ENCODE data around the gene PISD.

The PISD gene

DNA sequence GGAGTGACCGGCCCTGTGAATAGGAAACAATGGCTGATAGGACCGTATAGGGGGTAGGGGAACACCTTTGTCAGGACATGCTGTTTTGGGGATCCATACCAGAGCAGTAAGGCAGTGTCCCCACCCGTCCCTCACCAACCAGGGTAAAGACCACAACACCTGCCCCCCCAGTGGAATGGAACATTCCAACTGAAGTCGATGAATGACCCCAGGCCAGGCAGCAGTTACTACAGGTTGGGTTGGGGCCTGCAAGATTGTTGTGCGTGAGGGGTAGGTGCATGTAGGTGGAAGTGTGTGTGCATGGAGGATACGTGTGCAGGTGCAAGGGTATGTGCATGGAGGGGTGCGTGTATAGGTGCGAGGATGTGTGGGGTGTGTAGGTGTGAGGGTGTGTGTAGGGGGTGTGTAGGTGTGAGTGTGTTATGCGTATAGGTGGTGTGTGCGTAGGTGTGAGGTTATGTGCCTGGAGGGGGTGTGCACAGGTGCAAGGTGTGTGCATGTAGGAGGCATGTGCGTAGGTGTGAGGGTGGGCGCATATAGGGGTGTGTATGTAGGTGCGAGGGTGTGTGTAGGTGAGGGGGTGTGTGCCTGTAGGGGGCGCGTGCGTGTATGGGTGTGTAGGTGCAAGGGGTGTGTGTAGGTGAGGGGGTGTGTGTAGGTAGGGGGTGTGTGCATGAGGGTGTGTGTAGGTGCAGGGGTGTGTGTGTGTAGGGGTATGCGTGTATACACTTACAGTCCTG, 32.9 kb downstream of the PISD start:
- H3K27ac ChIP-seq (ENCODE audit: low read depth, low read length), result no peak overlapping the region
- H3K4me1 ChIP-seq (ENCODE audit: control insufficient read depth, insufficient read depth, low read length), result peaks cover 25% of the 10 kb centered on the region
- H3K9ac ChIP-seq (ENCODE audit: low read length), result no peak overlapping the region
- H3K27me3 ChIP-seq (ENCODE audit: control insufficient read depth, insufficient read depth, low read length), result no peaks in the 10 kb centered on the region
- H3K4me3 ChIP-seq (ENCODE audit: low read length), result peak overlapping the region; percentile 73
- no peaks in the 10 kb centered on the region for H3K36me3 ChIP-seq (ENCODE audit: control insufficient read depth, insufficient read depth, low read length)

DNA sequence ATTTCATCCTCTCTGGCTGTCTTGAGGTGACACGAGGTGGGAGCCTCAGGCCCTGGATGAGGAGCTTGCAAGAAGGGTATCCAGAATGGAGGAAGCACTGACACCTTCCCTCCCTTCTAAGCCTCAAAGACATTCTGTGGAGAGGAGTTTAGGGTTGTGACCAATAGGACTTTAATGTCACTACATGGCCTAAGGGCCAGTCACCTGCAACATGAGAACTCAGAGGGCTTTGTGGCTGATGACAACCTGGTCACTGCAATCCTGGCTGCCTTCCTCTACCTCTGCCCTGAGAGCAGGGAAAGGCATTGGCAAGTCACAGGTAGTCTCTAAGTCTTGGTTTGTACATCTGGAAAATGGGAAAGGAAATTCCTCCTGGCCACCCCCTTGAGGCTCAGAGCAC, 33.7 kb downstream of the PISD start:
- Histone ChIP-seq H3K9ac (ENCODE audit: low read length) (no peak overlapping the region), H3K36me3 (ENCODE audit: control insufficient read depth, insufficient read depth, low read length) (no peaks in the 10 kb centered on the region), H3K27me3 (ENCODE audit: control insufficient read depth, insufficient read depth, low read length) (no peaks in the 10 kb centered on the region), H3K4me3 (ENCODE audit: low read length) (no peak overlapping the region), H3K27ac (ENCODE audit: low read depth, low read length) (no peak overlapping the region), H3K4me1 (ENCODE audit: control insufficient read depth, insufficient read depth, low read length) (peaks cover 25% of the 10 kb centered on the region)

DNA sequence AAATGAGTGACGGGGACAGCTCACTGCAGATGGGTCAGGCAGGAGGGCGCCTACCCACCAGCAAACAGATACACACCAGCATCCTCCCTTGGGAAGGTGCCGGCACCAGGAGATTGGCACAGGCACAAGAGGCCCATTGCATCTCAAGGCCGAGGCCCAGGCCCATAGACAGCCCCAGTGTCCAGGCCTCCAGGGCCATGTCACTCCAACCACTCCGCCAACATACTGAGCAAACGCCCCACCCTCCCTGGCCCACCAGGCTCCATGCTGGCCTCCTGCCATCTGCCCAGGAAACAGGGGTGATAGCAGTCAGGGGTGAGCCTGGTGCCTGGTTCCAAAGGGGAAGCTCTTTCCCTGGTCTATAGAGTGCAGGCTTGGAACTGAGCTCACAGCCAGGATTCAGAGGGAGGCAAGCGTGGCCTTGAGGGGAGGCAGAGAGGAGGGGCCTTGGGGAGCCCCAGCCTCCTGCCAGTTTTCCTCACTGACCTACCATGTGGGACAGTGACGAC, 34.7 kb downstream of the PISD start:
- Histone ChIP-seq H3K4me1 (ENCODE audit: control insufficient read depth, insufficient read depth, low read length) (peaks cover 25% of the 10 kb centered on the region), H3K27me3 (ENCODE audit: control insufficient read depth, insufficient read depth, low read length) (no peaks in the 10 kb centered on the region), H3K27ac (ENCODE audit: low read depth, low read length) (peak overlapping the region; percentile 65), H3K4me3 (ENCODE audit: low read length) (no peak overlapping the region), H3K36me3 (ENCODE audit: control insufficient read depth, insufficient read depth, low read length) (no peaks in the 10 kb centered on the region), H3K9ac (ENCODE audit: low read length) (no peak overlapping the region)

DNA sequence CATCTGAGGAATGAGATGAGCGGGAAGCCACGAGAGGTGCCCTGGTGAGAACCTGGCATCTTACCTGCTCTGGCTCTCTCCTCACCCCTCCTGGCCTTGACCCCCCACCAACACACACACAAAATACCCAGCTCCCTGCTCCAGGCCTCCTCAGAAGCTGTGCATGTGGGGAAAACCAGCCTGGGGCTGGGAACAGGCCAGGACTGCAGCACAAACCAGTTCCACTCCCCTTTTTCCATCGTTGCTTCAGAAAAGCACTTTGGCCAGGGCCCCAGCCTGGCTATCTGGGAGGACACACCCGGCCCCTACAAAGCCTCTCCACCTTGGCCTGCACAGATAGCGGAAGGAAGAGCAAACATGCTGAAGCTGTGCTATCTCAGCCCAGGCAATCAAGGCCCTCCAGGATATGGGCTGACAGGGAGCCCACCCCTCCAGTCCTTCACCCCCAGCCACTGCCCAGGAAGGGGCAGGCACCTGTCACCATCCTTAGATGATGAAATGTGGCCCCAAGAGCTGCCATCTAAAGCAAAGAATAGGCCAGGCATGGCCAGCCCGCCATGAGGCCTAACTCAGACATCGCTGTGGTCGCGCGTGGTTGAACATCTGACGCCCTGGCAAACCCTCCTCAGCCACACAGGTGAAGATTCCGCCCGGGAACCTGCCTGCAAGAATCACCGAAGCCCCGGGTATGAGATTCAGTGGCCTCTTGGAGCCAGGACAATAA, 35.4 kb downstream of the PISD start:
- H3K4me3 ChIP-seq (ENCODE audit: low read length), result peak overlapping the region; percentile 12
- peak overlapping the region; percentile 65 for H3K27ac ChIP-seq (ENCODE audit: low read depth, low read length)
- H3K36me3 ChIP-seq (ENCODE audit: control insufficient read depth, insufficient read depth, low read length), result peaks cover 1% of the 10 kb centered on the region
- no peak overlapping the region for H3K9ac ChIP-seq (ENCODE audit: low read length)
- no peaks in the 10 kb centered on the region for H3K27me3 ChIP-seq (ENCODE audit: control insufficient read depth, insufficient read depth, low read length)
- H3K4me1 ChIP-seq (ENCODE audit: control insufficient read depth, insufficient read depth, low read length), result peaks cover 25% of the 10 kb centered on the region

DNA sequence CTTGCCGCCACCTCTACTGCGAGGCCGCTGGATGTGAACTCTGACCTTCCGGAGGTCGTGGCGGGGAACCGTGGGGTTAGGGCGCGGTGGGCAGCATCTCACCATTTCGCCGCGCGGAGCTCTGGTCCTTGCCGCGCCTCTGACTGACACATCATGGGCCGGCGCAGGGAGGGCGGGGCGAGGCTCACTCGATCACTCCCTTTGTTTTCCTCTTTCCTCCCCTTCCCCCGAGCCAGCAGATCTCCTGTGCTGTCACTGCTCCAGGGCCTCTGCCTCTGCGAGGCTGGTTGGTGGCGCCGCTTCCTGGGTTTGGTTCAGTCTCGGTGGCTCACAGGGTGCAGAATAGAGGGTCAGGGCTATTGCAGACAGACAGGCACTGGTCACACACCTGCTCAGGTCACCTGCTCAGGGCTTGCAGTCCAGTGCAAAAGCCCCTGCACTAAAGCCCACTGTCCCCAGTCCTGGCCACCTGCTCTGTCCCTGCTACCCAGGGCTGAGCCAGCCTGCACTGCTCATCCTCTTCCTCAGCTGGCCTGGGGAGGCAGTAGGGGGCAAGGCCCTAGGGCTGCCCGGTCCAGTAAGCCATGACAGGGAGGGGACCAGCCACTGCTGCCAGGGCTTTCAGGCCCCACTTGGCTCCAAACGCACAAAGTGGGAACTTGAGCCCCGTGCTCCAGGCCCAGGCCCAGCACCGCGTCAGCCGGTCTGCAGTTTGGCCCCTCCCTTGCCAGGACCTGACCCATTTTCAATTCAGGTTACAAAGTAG, 36.2 kb downstream of the PISD start:
- H3K36me3 ChIP-seq (ENCODE audit: control insufficient read depth, insufficient read depth, low read length), result peaks cover 8% of the 10 kb centered on the region
- peak overlapping the region; percentile 65 for H3K27ac ChIP-seq (ENCODE audit: low read depth, low read length)
- no peaks in the 10 kb centered on the region for H3K27me3 ChIP-seq (ENCODE audit: control insufficient read depth, insufficient read depth, low read length)
- H3K9ac ChIP-seq (ENCODE audit: low read length), result no peak overlapping the region
- H3K4me1 ChIP-seq (ENCODE audit: control insufficient read depth, insufficient read depth, low read length), result peaks cover 20% of the 10 kb centered on the region
- peak overlapping the region; percentile 12 for H3K4me3 ChIP-seq (ENCODE audit: low read length)

DNA sequence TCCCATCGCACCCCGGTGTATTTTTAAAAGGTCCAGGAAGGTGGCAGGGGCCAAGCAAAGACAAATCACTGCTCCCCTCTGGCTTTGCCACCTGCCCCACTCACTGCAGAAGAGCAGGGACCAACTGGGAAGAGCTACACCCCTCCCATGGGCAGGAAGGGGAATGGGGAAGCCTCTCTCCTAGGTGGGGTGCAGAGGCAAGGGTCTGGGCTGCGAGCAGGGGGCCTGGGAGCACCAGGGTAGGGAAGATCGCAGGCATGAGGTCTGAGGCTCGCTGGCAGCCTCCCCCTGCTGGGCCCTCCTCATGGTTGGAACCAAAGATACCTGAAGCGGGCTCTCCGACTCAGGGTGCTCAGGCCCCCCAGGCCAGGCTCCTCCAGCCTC, 36.8 kb downstream of the PISD start:
- Histone ChIP-seq H3K27me3 (ENCODE audit: control insufficient read depth, insufficient read depth, low read length) (no peaks in the 10 kb centered on the region), H3K27ac (ENCODE audit: low read depth, low read length) (peak overlapping the region; percentile 51), H3K4me3 (ENCODE audit: low read length) (peak overlapping the region; percentile 0), H3K9ac (ENCODE audit: low read length) (no peak overlapping the region), H3K4me1 (ENCODE audit: control insufficient read depth, insufficient read depth, low read length) (peaks cover 20% of the 10 kb centered on the region), H3K36me3 (ENCODE audit: control insufficient read depth, insufficient read depth, low read length) (peaks cover 13% of the 10 kb centered on the region)

DNA sequence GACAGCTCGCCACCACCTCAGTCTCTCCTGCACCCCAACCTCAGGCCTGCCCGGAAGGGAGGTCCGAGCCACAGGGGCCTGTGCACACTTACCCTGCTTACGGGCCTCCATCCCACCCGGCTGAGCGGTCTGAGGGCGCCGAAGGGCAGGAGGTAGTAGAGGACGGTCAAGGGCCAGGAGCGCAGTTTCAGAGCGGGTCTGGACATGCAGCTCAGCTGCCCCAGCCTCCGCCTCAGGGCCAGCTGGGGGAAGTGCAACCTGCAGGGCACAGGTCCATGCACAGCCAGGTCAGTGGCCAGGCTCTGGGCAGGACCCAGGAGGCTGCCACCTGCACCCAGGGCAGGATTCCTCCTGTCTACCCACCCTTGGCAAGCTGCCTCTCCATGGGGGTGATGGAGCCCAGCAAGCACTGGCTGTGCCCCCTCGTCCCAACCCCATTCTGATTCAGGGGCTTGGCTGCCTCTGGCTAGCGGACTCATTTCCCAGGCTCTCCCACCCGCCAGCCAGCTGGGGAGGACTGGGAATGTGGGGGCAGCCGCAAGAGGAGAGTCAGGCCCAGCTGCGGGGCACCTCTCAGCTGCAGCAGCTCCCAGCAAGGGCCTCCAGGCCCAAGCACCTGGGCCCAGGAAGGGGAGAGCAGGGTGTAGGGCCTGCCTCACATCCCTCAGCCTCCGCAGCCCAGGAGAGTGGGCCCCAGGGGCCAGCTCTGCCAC, 38.3 kb downstream of the PISD start:
- no peaks in the 10 kb centered on the region for H3K27me3 ChIP-seq (ENCODE audit: control insufficient read depth, insufficient read depth, low read length)
- H3K36me3 ChIP-seq (ENCODE audit: control insufficient read depth, insufficient read depth, low read length), result peaks cover 28% of the 10 kb centered on the region
- H3K4me3 ChIP-seq (ENCODE audit: low read length), result no peak overlapping the region
- peaks cover 20% of the 10 kb centered on the region for H3K4me1 ChIP-seq (ENCODE audit: control insufficient read depth, insufficient read depth, low read length)
- H3K9ac ChIP-seq (ENCODE audit: low read length), result no peak overlapping the region
- H3K27ac ChIP-seq (ENCODE audit: low read depth, low read length), result no peak overlapping the region

DNA sequence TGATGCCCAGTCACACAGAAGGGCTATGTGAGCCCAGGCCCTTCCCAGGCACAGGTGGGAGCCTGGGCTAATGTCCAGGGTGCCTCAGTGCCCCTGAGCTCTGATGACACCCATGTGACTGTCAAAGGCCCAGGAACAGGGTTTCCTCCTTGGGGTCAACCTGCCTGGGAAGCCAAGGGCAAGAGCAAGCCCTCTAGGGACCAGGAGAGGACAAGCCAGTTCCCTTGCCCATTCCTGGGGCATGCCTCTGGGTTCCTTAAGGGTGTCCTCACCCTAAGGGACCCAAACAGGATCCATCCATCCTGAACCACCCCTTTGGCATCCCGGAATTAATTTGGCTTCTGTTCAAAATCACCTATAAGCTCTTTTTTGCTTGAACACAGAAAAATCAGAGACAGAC, 39.0 kb downstream of the PISD start:
- H3K27ac ChIP-seq (ENCODE audit: low read depth, low read length), result no peak overlapping the region
- no peak overlapping the region for H3K4me3 ChIP-seq (ENCODE audit: low read length)
- H3K27me3 ChIP-seq (ENCODE audit: control insufficient read depth, insufficient read depth, low read length), result no peaks in the 10 kb centered on the region
- H3K4me1 ChIP-seq (ENCODE audit: control insufficient read depth, insufficient read depth, low read length), result peaks cover 20% of the 10 kb centered on the region
- H3K9ac ChIP-seq (ENCODE audit: low read length), result no peak overlapping the region
- peaks cover 30% of the 10 kb centered on the region for H3K36me3 ChIP-seq (ENCODE audit: control insufficient read depth, insufficient read depth, low read length)

DNA sequence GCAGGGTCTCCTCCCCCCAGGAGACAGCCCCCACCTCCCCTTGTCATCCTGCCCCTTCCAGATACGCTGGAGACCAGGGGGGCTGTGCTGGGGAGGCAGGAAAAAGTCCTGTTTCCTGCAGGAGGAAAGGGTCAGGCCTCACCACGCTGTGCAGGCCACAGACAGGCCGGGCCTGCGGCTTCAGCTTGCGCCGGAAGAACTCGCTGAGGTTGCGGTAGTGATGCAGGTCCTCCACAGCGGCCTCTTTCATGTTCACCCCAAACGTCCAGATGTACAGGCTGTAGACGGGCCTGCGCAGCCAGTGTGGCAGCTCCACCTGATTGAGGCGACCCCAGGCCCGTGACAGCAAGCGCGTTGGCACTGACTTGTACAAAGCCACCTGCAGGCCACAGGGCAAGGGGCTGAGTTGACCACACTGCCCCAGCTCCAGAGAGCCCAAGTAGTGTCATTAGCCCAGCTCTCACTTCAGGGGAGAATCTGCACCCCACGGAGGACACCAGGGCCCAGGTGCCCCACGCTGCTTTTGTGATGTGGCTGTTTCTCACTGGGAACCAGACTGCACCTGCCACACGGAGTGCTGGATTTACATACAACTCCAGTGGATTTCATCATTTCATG, 40.4 kb downstream of the PISD start:
- Histone ChIP-seq H3K27me3 (ENCODE audit: control insufficient read depth, insufficient read depth, low read length) (no peaks in the 10 kb centered on the region), H3K9ac (ENCODE audit: low read length) (no peak overlapping the region), H3K36me3 (ENCODE audit: control insufficient read depth, insufficient read depth, low read length) (peaks cover 32% of the 10 kb centered on the region), H3K4me1 (ENCODE audit: control insufficient read depth, insufficient read depth, low read length) (peaks cover 18% of the 10 kb centered on the region), H3K4me3 (ENCODE audit: low read length) (no peak overlapping the region), H3K27ac (ENCODE audit: low read depth, low read length) (no peak overlapping the region)

DNA sequence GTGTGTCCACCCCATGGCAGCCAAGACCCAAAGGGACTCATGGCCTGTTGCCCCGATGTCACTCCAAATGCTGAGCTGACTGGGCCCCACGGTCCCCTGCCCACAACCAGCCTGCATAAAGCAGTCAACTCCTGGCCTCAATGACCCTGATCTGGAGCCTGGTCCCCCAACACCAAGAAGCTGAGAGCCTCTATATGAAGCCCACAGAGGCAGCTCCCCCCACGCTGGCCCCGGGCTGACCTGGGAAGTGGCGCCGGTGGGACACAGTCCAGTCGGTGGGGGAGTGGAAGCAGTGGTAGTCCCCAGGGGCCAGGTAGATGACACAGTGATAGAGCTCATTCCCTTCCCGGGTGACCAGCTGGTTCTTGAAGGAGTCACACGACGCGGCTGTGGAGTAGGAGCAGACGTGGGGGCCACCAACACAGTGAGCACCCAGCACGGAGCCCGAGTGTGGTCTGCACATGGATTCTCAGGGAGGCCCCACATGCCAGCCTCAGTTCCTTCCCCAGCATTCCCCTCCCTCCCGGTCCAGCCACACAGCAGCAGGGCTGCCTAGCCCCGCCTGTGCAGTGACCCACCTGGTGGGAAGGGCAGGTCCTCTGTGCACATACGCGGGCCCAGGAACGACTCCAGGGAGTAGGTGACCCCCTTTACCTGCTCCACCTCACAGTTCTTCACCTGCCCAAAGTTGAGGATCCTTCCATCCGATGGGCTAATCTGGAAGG, 41.1 kb downstream of the PISD start:
- H3K4me3 ChIP-seq (ENCODE audit: low read length), result no peak overlapping the region
- no peak overlapping the region for H3K9ac ChIP-seq (ENCODE audit: low read length)
- no peaks in the 10 kb centered on the region for H3K27me3 ChIP-seq (ENCODE audit: control insufficient read depth, insufficient read depth, low read length)
- H3K36me3 ChIP-seq (ENCODE audit: control insufficient read depth, insufficient read depth, low read length), result peaks cover 32% of the 10 kb centered on the region
- no peak overlapping the region for H3K27ac ChIP-seq (ENCODE audit: low read depth, low read length)
- peaks cover 11% of the 10 kb centered on the region for H3K4me1 ChIP-seq (ENCODE audit: control insufficient read depth, insufficient read depth, low read length)

DNA sequence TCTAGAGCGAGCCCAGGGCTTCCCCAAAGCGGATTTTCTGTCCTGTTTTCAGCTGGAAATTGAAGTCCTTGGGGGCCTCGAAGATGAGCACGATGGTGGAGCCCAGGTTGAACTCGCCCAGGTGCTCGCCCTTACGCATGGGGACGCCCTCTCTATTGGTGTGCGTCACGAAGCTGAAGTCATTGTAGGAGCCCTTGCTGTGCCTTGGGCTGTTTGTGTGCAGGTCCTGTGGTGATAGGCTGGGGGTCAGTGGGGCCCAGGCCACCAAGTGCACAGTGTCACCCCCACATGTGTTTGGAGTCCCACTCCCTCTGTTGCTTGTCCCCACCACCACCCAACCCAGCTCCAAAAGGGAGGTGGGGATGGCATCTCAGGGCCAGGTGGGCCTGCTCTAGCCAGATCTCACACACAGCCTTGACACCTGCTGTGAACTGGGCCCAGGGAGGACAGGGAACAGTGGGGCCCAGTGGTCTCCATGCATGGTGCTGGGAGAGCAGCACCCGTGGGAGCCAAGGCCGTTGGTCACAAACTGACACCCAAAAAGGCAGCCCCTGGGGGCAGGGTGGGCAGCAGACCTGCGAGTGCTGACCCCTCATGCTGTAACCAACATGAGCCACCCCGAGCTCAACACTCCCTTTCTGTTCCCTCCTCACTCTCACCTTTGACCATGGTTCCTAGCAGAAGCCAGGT, 42.3 kb downstream of the PISD start:
- no peaks in the 10 kb centered on the region for H3K27me3 ChIP-seq (ENCODE audit: control insufficient read depth, insufficient read depth, low read length)
- H3K4me3 ChIP-seq (ENCODE audit: low read length), result no peak overlapping the region
- H3K4me1 ChIP-seq (ENCODE audit: control insufficient read depth, insufficient read depth, low read length), result peaks cover under 1% of the 10 kb centered on the region
- no peak overlapping the region for H3K27ac ChIP-seq (ENCODE audit: low read depth, low read length)
- H3K9ac ChIP-seq (ENCODE audit: low read length), result no peak overlapping the region
- H3K36me3 ChIP-seq (ENCODE audit: control insufficient read depth, insufficient read depth, low read length), result peaks cover 34% of the 10 kb centered on the region
